K562 (cell line): ENCODE results near the gene SCAMP5. TPM values are rescaled to one million over a fixed set of nuclear protein-coding genes. Genes with fewer than 3 reads are reported as not detected.

Experiments used
- ATAC-seq: fragments of 200-7000 bp; cut with Tn5 transposase; 3 replicates; pipeline ENCODE4 v1.9.1; 2020; ENCODE audit warnings: moderate library complexity
- BruUV-seq: library from RNA; stranded (reverse); fragments of 400-500 nt; replicated peaks from 2 replicates; lab custom pipeline; 2021; lab: Mats Ljungman, UMichigan
- CTCF ChIA-PET: fragments of 300-600 bp; formaldehyde crosslinking; extraction: SDS; loops from one replicate; lab custom pipeline; 2021; ENCODE audit warnings: low intra/inter-chr PET ratio; lab: Yijun Ruan, JAX
- POLR2A ChIA-PET: fragments of 300-600, 350-650 bp; sonication (Branson Sonifier 250); formaldehyde crosslinking; extraction: SDS; loops from one replicate; lab custom pipeline; 2021; ENCODE audit warnings: antibody characterized with exemption, inconsistent platforms; lab: Yijun Ruan, JAX
- DNase-seq, 4 experiments: peaks; one replicate each; pipeline versions ENCODE4 v3.0.0 to v3.0.0-alpha.2; 2011 to 2018; ENCODE audit warnings: low spot score in 3 of 4, mixed read lengths in 3 of 4; ENCODE audit errors: extremely low read depth in 1 of 4
- FAIRE-seq: peaks from 2 replicates; lab custom pipeline; 2011; peaks lifted over from hg19 to GRCh38; lab: Jason Lieb, UNC
- H2AFZ ChIP-seq: 2 replicates; pipeline ENCODE4 v1.6.0; 2011; ENCODE audit warnings: low read depth, low read length, control low read depth, inconsistent platforms
- H3K27ac ChIP-seq: fragments of 200-600 bp; 3 replicates; pipeline ENCODE4 v1.8.0; 2011; ENCODE audit warnings: low read depth, mild to moderate bottlenecking, control low read depth, inconsistent platforms, low read length, moderate library complexity, mixed read lengths; ENCODE audit errors: extremely low read depth
- H3K27me3 ChIP-seq, 2 experiments: fragments of 300-600 bp in 1 of 2; 2 replicates in 1 of 2; 3 replicates in 1 of 2; pipeline versions ENCODE4 v1.6.0 to v1.8.0; 2011; ENCODE audit warnings: inconsistent platforms in 2 of 2, low read length in 2 of 2, mild to moderate bottlenecking in 1 of 2, mixed read lengths in 1 of 2, moderate library complexity in 1 of 2; ENCODE audit not compliant: control insufficient read depth in 2 of 2, insufficient read depth in 2 of 2
- H3K36me3 ChIP-seq: fragments of 300-600 bp; 3 replicates; pipeline ENCODE4 v1.8.0; 2011; ENCODE audit warnings: mild to moderate bottlenecking, low read length, inconsistent platforms; ENCODE audit not compliant: control insufficient read depth, insufficient read depth
- H3K4me1 ChIP-seq, 2 experiments: fragments of 200-600 bp in 1 of 2; replicated peaks in 1 of 2; 2 replicates in 1 of 2; 3 replicates in 1 of 2; pipeline versions ENCODE4 v1.5.1 to v1.8.0; 2011; ENCODE audit warnings: inconsistent platforms in 2 of 2, low read length in 2 of 2, mild to moderate bottlenecking in 1 of 2, mixed read lengths in 1 of 2, moderate library complexity in 1 of 2; ENCODE audit not compliant: control insufficient read depth in 2 of 2, insufficient read depth in 2 of 2
- H3K4me2 ChIP-seq: 2 replicates; pipeline ENCODE4 v1.6.1; 2011; ENCODE audit warnings: low read length, control low read depth, inconsistent platforms, mixed read lengths; ENCODE audit not compliant: insufficient read depth
- H3K4me3 ChIP-seq: fragments of 200-600 bp; sonication (generic), shearing (Covaris generic); 2 replicates; pipeline ENCODE4 v1.5.1; 2016; ENCODE audit warnings: control low read depth, inconsistent platforms
- H3K79me2 ChIP-seq: fragments of 200-600 bp; 3 replicates; pipeline ENCODE4 v1.8.0; 2011; ENCODE audit warnings: low read length, inconsistent platforms; ENCODE audit not compliant: control insufficient read depth, insufficient read depth
- H3K9ac ChIP-seq, 2 experiments: 2 replicates each; pipeline versions ENCODE4 v1.6.0 to v1.6.1; 2011; ENCODE audit warnings: low read depth in 2 of 2, low read length in 2 of 2, control low read depth in 1 of 2, inconsistent platforms in 1 of 2, mild to moderate bottlenecking in 1 of 2, mixed read lengths in 1 of 2; ENCODE audit not compliant: insufficient read depth in 1 of 2
- H3K9me1 ChIP-seq: one replicate; pipeline ENCODE4 v1.6.0; 2011; ENCODE audit warnings: inconsistent platforms, mild to moderate bottlenecking, low read length, moderate library complexity; ENCODE audit not compliant: control insufficient read depth, insufficient read depth
- H3K9me3 ChIP-seq: replicated peaks from 2 replicates; pipeline ENCODE4 v1.5.1; 2011; ENCODE audit warnings: low read depth, low read length, inconsistent platforms; ENCODE audit not compliant: control insufficient read depth, insufficient read depth
- H4K20me1 ChIP-seq: replicated peaks from 2 replicates; pipeline ENCODE4 v1.6.1; 2011; ENCODE audit warnings: low read length, inconsistent platforms, mixed read lengths; ENCODE audit not compliant: control insufficient read depth, insufficient read depth
- BRF1 ChIP-seq: IDR thresholded peaks from 3 replicates; pipeline ENCODE4 v1.6.1; 2011; ENCODE audit warnings: borderline replicate concordance, mild to moderate bottlenecking; ENCODE audit not compliant: insufficient read length; ENCODE audit errors: extremely low read depth
- CTCFL ChIP-seq: IDR thresholded peaks from 2 replicates; pipeline ENCODE4 v1.6.1; 2011; ENCODE audit warnings: borderline replicate concordance, low read depth, mild to moderate bottlenecking, moderate library complexity, low read length; ENCODE audit not compliant: insufficient read depth, poor library complexity, severe bottlenecking
- DMBX1 ChIP-seq: fragments of 250-450 bp; sonication (Bioruptor Pico); IDR thresholded peaks from 2 replicates; pipeline ENCODE4 v1.8.0; 2022; ENCODE audit warnings: inconsistent platforms, mild to moderate bottlenecking, moderate library complexity, borderline replicate concordance
- ESRRB ChIP-seq: fragments of 250-450 bp; sonication (Bioruptor Pico); IDR thresholded peaks from 2 replicates; pipeline ENCODE4 v1.5.0; 2020; ENCODE audit warnings: mild to moderate bottlenecking, moderate library complexity, borderline replicate concordance
- GTF2F1 ChIP-seq: IDR thresholded peaks from 2 replicates; pipeline ENCODE4 v1.6.1; 2011; ENCODE audit warnings: low read depth, low read length, improper control_type of control experiment
- NCOR1 ChIP-seq: fragments of 450-650 bp; IDR thresholded peaks from 2 replicates; pipeline ENCODE4 v1.6.1; 2016; ENCODE audit warnings: mild to moderate bottlenecking, moderate library complexity
- POLR3A ChIP-seq: IDR thresholded peaks from 2 replicates; pipeline ENCODE4 v1.6.1; 2011; ENCODE audit warnings: borderline replicate concordance, mild to moderate bottlenecking, moderate library complexity; ENCODE audit not compliant: insufficient read length, insufficient read depth; ENCODE audit errors: extremely low read depth
- RAD21 ChIP-seq, 2 experiments: fragments of 250-450 bp in 1 of 2; fragments of 450-650 bp in 1 of 2; sonication (Bioruptor Pico) in 1 of 2; formaldehyde crosslinking in 1 of 2; IDR thresholded peaks in 1 of 2; conservative IDR thresholded peaks in 1 of 2; 2 replicates each; pipeline versions ENCODE4 v1.4.0 to v1.8.0; 2020 to 2022; ENCODE audit warnings: mild to moderate bottlenecking in 2 of 2, moderate library complexity in 1 of 2
- RBM25 ChIP-seq: fragments of 200-400 bp; formaldehyde crosslinking; IDR thresholded peaks from 2 replicates; pipeline ENCODE4 v1.6.1; 2018; ENCODE audit warnings: low read length, low read depth, moderate library complexity; ENCODE audit not compliant: severe bottlenecking
- THRAP3 ChIP-seq: fragments of 450-650 bp; IDR thresholded peaks from 2 replicates; pipeline ENCODE4 v1.6.1; 2016; ENCODE audit warnings: mild to moderate bottlenecking, inconsistent platforms, borderline replicate concordance
- TRIM24 ChIP-seq, 2 experiments: fragments of 450-650 bp; IDR thresholded peaks; 2 replicates each; pipeline ENCODE4 v1.6.1; 2016
- XRCC5 ChIP-seq: fragments of 200-400 bp; formaldehyde crosslinking; IDR thresholded peaks from 2 replicates; pipeline ENCODE4 v1.6.1; 2017; ENCODE audit warnings: low read depth, mild to moderate bottlenecking, low read length
- WGBS: fragments of 100-300 bp; shearing (Covaris generic); methylation state at CpG from one replicate; pipeline ENCODE4 v1.1.6; 2016; ENCODE audit warnings: low coverage, mixed read lengths; ENCODE audit not compliant: insufficient coverage; ENCODE audit errors: missing lambda C conversion rate; 5-methylcytosine and 5-hydroxymethylcytosine counted together
- in situ Hi-C: fragments of 300-500 bp; cut with MboI; formaldehyde crosslinking; loops from 4 replicates; pipeline ENCODE4 v1.15.0; 2018; ENCODE audit warnings: inconsistent platforms, mixed read lengths
- intact Hi-C: fragments of 100-400 bp; cut with micrococcal nuclease; formaldehyde crosslinking; loops from 2 replicates; pipeline ENCODE4 v1.14.2; 2022
- polyA plus RNA-seq, 8 experiments: library from polyadenylated mRNA; depleted of rRNA in 4 of 8; stranded (reverse) in 5 of 8; unstranded in 3 of 8; fragments of >200 nt; fragmentation: Nextera tagmentation in 2 of 8; fragmentation: Illumina TruSeq in 1 of 8; extraction: Ambion mirVana in 2 of 8; extraction: Trizol in 1 of 8; gene quantifications; 2 replicates each; pipeline versions ENCODE4 v1.2.1 to v1.2.3, GENCODE V29; 2011 to 2014; ENCODE audit warnings: inconsistent platforms in 1 of 8, missing spikeins in 1 of 8
- total RNA-seq, 7 experiments: library from RNA; depleted of rRNA in 6 of 7; stranded (reverse); fragments of >200 nt in 6 of 7; fragmentation: Illumina TruSeq in 2 of 7; extraction: Trizol in 2 of 7; gene quantifications; 2 replicates each; pipeline versions ENCODE4 v1.2.1 to v1.2.3, GENCODE V29; 2011 to 2021; ENCODE audit warnings: low replicate concordance in 1 of 7
- TF ChIP-seq, protein P1 (sequence below): fragments of 450-650 bp; IDR thresholded peaks from 2 replicates; pipeline ENCODE4 v1.6.1; 2016; ENCODE audit warnings: borderline replicate concordance
- TF ChIP-seq, protein P2 (sequence below): fragments of 450-650 bp; IDR thresholded peaks from 2 replicates; pipeline ENCODE4 v1.7.0; 2016; ENCODE audit warnings: borderline replicate concordance
- TF ChIP-seq, protein P3 (sequence below), 2 experiments: fragments of 450-650 bp; IDR thresholded peaks; 2 replicates each; pipeline ENCODE4 v1.6.1; 2016

The SCAMP5 gene
- total and polyA plus RNA-seq, 9 of the 15 experiments (the other 6 are each of a cell fraction or from before 2014, with no cell fraction given) = 0.09 to 0.29 (median 0.19) TPM; not detected in 5

DNA sequence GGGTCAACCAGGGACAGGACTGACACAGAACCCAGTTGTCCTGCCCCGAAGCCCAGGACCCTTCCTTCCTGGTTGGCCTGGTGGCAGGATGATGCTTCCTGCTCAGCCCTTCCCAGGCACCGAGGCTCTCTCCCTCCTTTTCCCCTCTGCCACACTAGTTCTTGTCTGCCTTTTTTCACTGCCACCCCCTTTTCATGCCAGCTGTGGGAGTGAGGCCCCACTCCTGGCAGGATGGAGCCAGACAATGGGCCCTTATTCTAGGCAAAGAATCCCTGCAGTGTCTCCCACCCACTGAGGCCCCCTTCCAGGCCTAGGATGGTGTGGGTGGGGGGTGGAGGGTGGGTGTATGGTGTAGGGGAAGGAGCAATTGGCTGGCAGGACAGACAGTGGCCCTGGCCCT is 1.1 kb upstream of the SCAMP5 start:
- Histone ChIP-seq H3K9me3 (no peaks in the 10 kb centered on the region), H2AFZ (no peak overlapping the region), H3K79me2 (no peaks in the 10 kb centered on the region), H3K9me1 (peaks cover 2% of the 10 kb centered on the region), H3K4me1 (peaks cover 0 to 14% of the 10 kb centered on the region in 2 experiments; a peak in 2 of 5 replicates), H4K20me1 (peaks cover 8% of the 10 kb centered on the region), H3K27ac (no peak overlapping the region), H3K4me3 (no peak overlapping the region), H3K9ac (no peak overlapping the region), H3K4me2 (no peak overlapping the region), H3K27me3 (peaks cover 13 to 38% of the 10 kb centered on the region in 2 experiments), H3K36me3 (no peaks in the 10 kb centered on the region)
- WGBS = 0% methylated on average over 2 of the region's 2 CpGs
- intact Hi-C loops (no loop called here), in situ Hi-C loops (no loop called here)
- no peak for FAIRE-seq
- ATAC-seq = no peak
- no TSS peak for BruUV-seq
- ChIA-PET POLR2A (interaction anchor here (1.0 kb wide), 1 partner anchor 10 kb away, joined by 5 read pairs; no protein-coding TSS in a partner anchor), CTCF (no interaction called here)
- no peak for DNase-seq
- TF ChIP-seq DMBX1 (CRISPR knock-in tag) (no peak), RAD21 (CRISPR knock-in tag; conservative IDR thresholded peaks at IDR 0.05 in 1 of 2, IDR thresholded peaks at IDR 0.05 in 1 of 2) (no peak), ESRRB (CRISPR knock-in tag) (no peak), POLR3A (no peak), THRAP3 (no peak), GTF2F1 (no peak), CTCFL (no peak), TRIM24 (IDR thresholded peaks at IDR 0.05) (no peak), BRF1 (no peak), XRCC5 (no peak), NCOR1 (no peak), RBM25 (no peak)
- TF ChIP-seq, protein P1, sequence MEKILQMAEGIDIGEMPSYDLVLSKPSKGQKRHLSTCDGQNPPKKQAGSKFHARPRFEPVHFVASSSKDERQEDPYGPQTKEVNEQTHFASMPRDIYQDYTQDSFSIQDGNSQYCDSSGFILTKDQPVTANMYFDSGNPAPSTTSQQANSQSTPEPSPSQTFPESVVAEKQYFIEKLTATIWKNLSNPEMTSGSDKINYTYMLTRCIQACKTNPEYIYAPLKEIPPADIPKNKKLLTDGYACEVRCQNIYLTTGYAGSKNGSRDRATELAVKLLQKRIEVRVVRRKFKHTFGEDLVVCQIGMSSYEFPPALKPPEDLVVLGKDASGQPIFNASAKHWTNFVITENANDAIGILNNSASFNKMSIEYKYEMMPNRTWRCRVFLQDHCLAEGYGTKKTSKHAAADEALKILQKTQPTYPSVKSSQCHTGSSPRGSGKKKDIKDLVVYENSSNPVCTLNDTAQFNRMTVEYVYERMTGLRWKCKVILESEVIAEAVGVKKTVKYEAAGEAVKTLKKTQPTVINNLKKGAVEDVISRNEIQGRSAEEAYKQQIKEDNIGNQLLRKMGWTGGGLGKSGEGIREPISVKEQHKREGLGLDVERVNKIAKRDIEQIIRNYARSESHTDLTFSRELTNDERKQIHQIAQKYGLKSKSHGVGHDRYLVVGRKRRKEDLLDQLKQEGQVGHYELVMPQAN = no peak
- TF ChIP-seq, protein P2, sequence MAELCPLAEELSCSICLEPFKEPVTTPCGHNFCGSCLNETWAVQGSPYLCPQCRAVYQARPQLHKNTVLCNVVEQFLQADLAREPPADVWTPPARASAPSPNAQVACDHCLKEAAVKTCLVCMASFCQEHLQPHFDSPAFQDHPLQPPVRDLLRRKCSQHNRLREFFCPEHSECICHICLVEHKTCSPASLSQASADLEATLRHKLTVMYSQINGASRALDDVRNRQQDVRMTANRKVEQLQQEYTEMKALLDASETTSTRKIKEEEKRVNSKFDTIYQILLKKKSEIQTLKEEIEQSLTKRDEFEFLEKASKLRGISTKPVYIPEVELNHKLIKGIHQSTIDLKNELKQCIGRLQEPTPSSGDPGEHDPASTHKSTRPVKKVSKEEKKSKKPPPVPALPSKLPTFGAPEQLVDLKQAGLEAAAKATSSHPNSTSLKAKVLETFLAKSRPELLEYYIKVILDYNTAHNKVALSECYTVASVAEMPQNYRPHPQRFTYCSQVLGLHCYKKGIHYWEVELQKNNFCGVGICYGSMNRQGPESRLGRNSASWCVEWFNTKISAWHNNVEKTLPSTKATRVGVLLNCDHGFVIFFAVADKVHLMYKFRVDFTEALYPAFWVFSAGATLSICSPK = no peak
- TF ChIP-seq, protein P3, sequence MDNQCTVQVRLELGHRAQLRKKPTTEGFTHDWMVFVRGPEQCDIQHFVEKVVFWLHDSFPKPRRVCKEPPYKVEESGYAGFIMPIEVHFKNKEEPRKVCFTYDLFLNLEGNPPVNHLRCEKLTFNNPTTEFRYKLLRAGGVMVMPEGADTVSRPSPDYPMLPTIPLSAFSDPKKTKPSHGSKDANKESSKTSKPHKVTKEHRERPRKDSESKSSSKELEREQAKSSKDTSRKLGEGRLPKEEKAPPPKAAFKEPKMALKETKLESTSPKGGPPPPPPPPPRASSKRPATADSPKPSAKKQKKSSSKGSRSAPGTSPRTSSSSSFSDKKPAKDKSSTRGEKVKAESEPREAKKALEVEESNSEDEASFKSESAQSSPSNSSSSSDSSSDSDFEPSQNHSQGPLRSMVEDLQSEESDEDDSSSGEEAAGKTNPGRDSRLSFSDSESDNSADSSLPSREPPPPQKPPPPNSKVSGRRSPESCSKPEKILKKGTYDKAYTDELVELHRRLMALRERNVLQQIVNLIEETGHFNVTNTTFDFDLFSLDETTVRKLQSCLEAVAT (IDR thresholded peaks at IDR 0.05) = no peak
